ENCODE data around the gene CHRNA4.

DNA sequence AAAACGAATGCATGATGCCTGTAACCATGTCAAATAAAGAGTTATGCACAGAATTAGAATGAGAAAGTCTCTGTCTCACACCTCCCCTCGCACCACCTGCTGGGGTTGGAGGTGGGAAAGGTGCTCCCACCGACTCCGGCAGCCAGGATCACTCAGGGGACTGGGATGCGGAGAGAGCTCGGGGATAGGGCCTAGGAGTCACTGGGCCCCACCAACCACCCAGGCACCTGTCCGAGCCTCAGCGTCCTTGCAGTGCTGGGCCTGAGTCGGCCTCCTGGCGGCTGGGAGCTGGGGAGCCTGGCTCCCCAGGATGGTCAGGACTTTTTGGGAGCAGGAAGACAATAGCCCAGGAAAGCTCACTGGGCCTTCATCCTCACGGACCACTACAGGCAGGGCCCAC lies 22.4 kb upstream of the CHRNA4 start:
- no peak for TF ChIP-seq POLR2A (IDR thresholded peaks at IDR 0.05)
- TF ChIP-seq, protein P1, sequence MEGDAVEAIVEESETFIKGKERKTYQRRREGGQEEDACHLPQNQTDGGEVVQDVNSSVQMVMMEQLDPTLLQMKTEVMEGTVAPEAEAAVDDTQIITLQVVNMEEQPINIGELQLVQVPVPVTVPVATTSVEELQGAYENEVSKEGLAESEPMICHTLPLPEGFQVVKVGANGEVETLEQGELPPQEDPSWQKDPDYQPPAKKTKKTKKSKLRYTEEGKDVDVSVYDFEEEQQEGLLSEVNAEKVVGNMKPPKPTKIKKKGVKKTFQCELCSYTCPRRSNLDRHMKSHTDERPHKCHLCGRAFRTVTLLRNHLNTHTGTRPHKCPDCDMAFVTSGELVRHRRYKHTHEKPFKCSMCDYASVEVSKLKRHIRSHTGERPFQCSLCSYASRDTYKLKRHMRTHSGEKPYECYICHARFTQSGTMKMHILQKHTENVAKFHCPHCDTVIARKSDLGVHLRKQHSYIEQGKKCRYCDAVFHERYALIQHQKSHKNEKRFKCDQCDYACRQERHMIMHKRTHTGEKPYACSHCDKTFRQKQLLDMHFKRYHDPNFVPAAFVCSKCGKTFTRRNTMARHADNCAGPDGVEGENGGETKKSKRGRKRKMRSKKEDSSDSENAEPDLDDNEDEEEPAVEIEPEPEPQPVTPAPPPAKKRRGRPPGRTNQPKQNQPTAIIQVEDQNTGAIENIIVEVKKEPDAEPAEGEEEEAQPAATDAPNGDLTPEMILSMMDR (IDR thresholded peaks at IDR 0.05): no peak
